Measurements from ENCODE around the gene FCHSD2.
"Not testable (repeated sequence)": the region's sequence is repeated elsewhere in the genome, so short reads cannot be mapped to it uniquely, and the experiment has no call there.

Gene FCHSD2

GRCh38 chr11:72793425-72794367 lies 348.4 kb downstream of the FCHSD2 start, which contains the start of gene STARD10:
Gene STARD10 (minus strand): TSS chr11:72794047. CDS start chr11:72781181, 12,866 bp downstream.
- POLR2A ChIA-PET, result interaction anchor here (0.5 to 1.5 kb wide), 3 partner anchors 20 to 67 kb away, joined by 3 to 11 read pairs (median 6); no protein-coding TSS in a partner anchor
- peak; percentile 98 for DNase-seq (ENCODE audit: extremely low spot score)
- CTCF ChIA-PET, result interaction anchor here (0.6 to 4.9 kb wide), 48 partner anchors 9 to 541 kb away, joined by 3 to 88 read pairs (median 4); partner anchors contain the start of gene ARAP1
- TF ChIP-seq, protein P1, sequence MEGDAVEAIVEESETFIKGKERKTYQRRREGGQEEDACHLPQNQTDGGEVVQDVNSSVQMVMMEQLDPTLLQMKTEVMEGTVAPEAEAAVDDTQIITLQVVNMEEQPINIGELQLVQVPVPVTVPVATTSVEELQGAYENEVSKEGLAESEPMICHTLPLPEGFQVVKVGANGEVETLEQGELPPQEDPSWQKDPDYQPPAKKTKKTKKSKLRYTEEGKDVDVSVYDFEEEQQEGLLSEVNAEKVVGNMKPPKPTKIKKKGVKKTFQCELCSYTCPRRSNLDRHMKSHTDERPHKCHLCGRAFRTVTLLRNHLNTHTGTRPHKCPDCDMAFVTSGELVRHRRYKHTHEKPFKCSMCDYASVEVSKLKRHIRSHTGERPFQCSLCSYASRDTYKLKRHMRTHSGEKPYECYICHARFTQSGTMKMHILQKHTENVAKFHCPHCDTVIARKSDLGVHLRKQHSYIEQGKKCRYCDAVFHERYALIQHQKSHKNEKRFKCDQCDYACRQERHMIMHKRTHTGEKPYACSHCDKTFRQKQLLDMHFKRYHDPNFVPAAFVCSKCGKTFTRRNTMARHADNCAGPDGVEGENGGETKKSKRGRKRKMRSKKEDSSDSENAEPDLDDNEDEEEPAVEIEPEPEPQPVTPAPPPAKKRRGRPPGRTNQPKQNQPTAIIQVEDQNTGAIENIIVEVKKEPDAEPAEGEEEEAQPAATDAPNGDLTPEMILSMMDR (IDR thresholded peaks at IDR 0.05; ENCODE audit: control extremely low read depth, extremely low read depth, low read depth, missing control alignments), result peak; percentile 84

GRCh38 chr11:72793076-72793424 lies 349.1 kb downstream of the FCHSD2 start:
- CTCF ChIA-PET, result interaction anchor here (0.6 to 4.9 kb wide), 30 partner anchors 12 to 542 kb away, joined by 3 to 88 read pairs (median 4); no protein-coding TSS in a partner anchor
- TF ChIP-seq, protein P1 (IDR thresholded peaks at IDR 0.05; ENCODE audit: control extremely low read depth, extremely low read depth, low read depth, missing control alignments), result no peak
- no peak for DNase-seq (ENCODE audit: extremely low spot score)
- POLR2A ChIA-PET, result interaction anchor here (0.5 to 1.1 kb wide), 5 partner anchors 36 to 360 kb away, joined by 3 to 11 read pairs (median 4); no protein-coding TSS in a partner anchor

- TF ChIP-seq, protein P1 (IDR thresholded peaks at IDR 0.05; ENCODE audit: control extremely low read depth, extremely low read depth, low read depth, missing control alignments), result no peak
- POLR2A ChIA-PET, result interaction anchor here (0.5 to 1.1 kb wide), 7 partner anchors 10 to 377 kb away, joined by 3 to 11 read pairs (median 4); no protein-coding TSS in a partner anchor
- DNase-seq (ENCODE audit: extremely low spot score), result no peak
- CTCF ChIA-PET, result interaction anchor here (0.6 to 4.9 kb wide), 30 partner anchors 13 to 536 kb away, joined by 3 to 88 read pairs (median 4); no protein-coding TSS in a partner anchor
Measured at GRCh38 chr11:72792437-72793021, 349.6 kb downstream of the FCHSD2 start.

DNA sequence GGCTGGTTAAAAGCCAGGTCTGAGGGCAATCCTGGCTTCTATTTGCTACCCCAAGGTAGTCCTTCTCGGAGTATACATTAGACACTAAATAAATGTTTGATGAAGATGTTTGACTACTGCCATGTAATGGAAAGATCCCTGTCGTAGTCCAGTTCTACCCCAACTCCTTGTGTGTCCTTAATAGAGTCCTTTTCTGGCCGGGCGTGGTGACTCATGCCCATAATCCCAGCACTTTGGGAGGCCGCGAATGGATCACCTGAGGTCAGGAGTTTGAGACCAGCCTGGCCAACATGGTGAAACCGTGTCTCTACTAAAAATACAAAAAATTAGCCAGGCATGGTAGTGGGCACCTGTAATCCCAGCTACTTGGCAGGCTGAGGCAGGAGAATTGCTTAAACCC lies 350.9 kb downstream of the FCHSD2 start:
- POLR2A ChIA-PET; DNase-seq (ENCODE audit: extremely low spot score): not testable (repeated sequence)
- CTCF ChIA-PET, result interaction anchor here (1.3 to 1.5 kb wide), 2 partner anchors 16 to 386 kb away, joined by 3 to 6 read pairs; no protein-coding TSS in a partner anchor

DNA sequence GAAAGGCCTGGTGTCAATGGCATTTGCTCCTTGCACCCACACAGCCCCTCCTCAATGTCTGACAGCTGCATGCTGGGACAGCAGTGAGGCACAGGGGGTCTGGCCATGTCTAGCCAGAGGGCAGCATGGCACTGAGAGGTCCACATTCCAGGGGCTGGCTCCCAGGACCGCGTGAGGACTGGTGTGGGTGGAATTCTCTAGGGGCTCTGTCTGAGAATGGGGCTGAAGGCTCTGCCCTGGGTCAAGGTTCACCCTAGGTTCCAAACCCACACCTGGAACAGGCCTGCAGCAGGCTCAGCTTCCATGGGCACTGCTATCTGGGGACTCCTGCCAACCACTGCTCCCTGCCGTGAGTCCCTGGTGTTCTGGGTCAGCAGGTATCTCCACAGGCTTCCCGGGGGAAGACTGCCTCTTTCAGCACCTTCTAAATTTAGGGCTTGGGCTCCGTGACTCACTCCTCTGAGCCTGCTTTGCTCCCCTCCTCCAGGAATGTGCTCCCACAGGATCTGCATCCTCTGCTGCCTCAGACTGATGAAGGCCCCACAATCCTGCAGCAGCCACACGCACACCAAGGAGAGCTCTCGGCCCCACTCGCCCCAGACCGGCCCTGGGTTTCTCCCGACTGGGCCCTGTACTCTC lies 352.5 kb downstream of the FCHSD2 start:
- ChIA-PET POLR2A (interaction anchor here (0.6 kb wide), 1 partner anchor 22 kb away, joined by 3 read pairs; no protein-coding TSS in a partner anchor), CTCF (interaction anchor here (0.5 to 2.3 kb wide), 9 partner anchors 13 to 925 kb away, joined by 3 to 9 read pairs (median 4); no protein-coding TSS in a partner anchor)
- no peak for DNase-seq (ENCODE audit: extremely low spot score)
- TF ChIP-seq, protein P1 (IDR thresholded peaks at IDR 0.05; ENCODE audit: control extremely low read depth, extremely low read depth, low read depth, missing control alignments), result no peak

- TF ChIP-seq, protein P1 (IDR thresholded peaks at IDR 0.05; ENCODE audit: control extremely low read depth, extremely low read depth, low read depth, missing control alignments), result no peak
- POLR2A ChIA-PET, result no interaction called here
- CTCF ChIA-PET, result interaction anchor here (1.3 to 2.9 kb wide), 6 partner anchors 10 to 390 kb away, joined by 3 to 31 read pairs (median 8); no protein-coding TSS in a partner anchor
Measured at GRCh38 chr11:72788241-72788640, 353.9 kb downstream of the FCHSD2 start.

More at GRCh38 chr11:72788241-72788640, 353.9 kb downstream of the FCHSD2 start:
- no peak for DNase-seq (ENCODE audit: extremely low spot score)

Data from GM10248 (cell line).